Chondrocyte (in vitro differentiated cells): ENCODE measurements around the gene SUSD6. TPM values are rescaled to one million over a fixed set of nuclear protein-coding genes. Genes with fewer than 3 reads are reported as not detected.
A peak's percentile ranks its signal among the peaks of the same experiment; 100 is the strongest.

Experiments used
- DNase-seq: peaks from one replicate; pipeline ENCODE4 v3.0.0; 2021; ENCODE audit warnings: mixed read lengths, low spot score
- H3K27ac Mint-ChIP-seq: one replicate; pipeline ENCODE4 v1.8.0; 2021; ENCODE audit warnings: mild to moderate bottlenecking, moderate library complexity, mixed read lengths; ENCODE audit not compliant: unreplicated experiment
- H3K27me3 Mint-ChIP-seq: 2 replicates; pipeline ENCODE4 v1.8.0; 2021; ENCODE audit warnings: low read depth, mixed read lengths
- H3K36me3 Mint-ChIP-seq: 2 replicates; pipeline ENCODE4 v1.8.0; 2021; ENCODE audit warnings: low read depth, mixed read lengths
- H3K4me1 Mint-ChIP-seq: 2 replicates; pipeline ENCODE4 v1.8.0; 2021; ENCODE audit warnings: low read depth, mild to moderate bottlenecking, mixed read lengths
- H3K4me3 Mint-ChIP-seq: one replicate; pipeline ENCODE4 v1.8.0; 2021; ENCODE audit warnings: mild to moderate bottlenecking, moderate library complexity, mixed read lengths; ENCODE audit not compliant: unreplicated experiment
- H3K9me3 Mint-ChIP-seq: 2 replicates; pipeline ENCODE4 v1.8.0; 2021; ENCODE audit warnings: low read depth, mixed read lengths
- CTCF ChIP-seq: fragments of 200-600 bp; sonication (generic); IDR thresholded peaks from 2 replicates; pipeline ENCODE4 v1.5.0; 2021; ENCODE audit warnings: antibody characterized with exemption, mild to moderate bottlenecking, moderate library complexity
- total RNA-seq: library from RNA; stranded (reverse); gene quantifications from 3 replicates; pipeline ENCODE4 v1.2.1, GENCODE V29; 2021

SUSD6 gene
- total RNA-seq, 1 donor from 2014 or later: 49.3 TPM

GRCh38 chr14:69605738-69606137, 5.7 kb upstream of the SUSD6 start:
- no peaks in the 10 kb centered on the region for H3K36me3 Mint-ChIP-seq
- no peak for TF ChIP-seq CTCF
- H3K4me3 Mint-ChIP-seq: no peak overlapping the region
- no peak for DNase-seq
- H3K27ac Mint-ChIP-seq: no peak overlapping the region
- no peaks in the 10 kb centered on the region for H3K9me3 Mint-ChIP-seq
- H3K27me3 Mint-ChIP-seq: no peaks in the 10 kb centered on the region
- H3K4me1 Mint-ChIP-seq: peaks cover 10% of the 10 kb centered on the region

- no peak for DNase-seq
- Mint-ChIP-seq H3K36me3 (no peaks in the 10 kb centered on the region), H3K4me1 (peaks cover 13% of the 10 kb centered on the region), H3K4me3 (no peak overlapping the region), H3K27me3 (no peaks in the 10 kb centered on the region), H3K9me3 (no peaks in the 10 kb centered on the region), H3K27ac (no peak overlapping the region)
- no peak for TF ChIP-seq CTCF
Observed at GRCh38 chr14:69606258-69607184, 4.9 kb upstream of the SUSD6 start.

- H3K9me3 Mint-ChIP-seq: no peaks in the 10 kb centered on the region
- H3K4me3 Mint-ChIP-seq: peak overlapping the region; percentile 76
- no peaks in the 10 kb centered on the region for H3K27me3 Mint-ChIP-seq
- DNase-seq: no peak
- H3K27ac Mint-ChIP-seq: peak overlapping the region; percentile 92
- H3K4me1 Mint-ChIP-seq: peaks cover 42% of the 10 kb centered on the region
- no peaks in the 10 kb centered on the region for H3K36me3 Mint-ChIP-seq
- TF ChIP-seq CTCF: no peak
Observed at GRCh38 chr14:69610020-69610873, 1.1 kb upstream of the SUSD6 start.

GRCh38 chr14:69610874-69611171, 573 bp upstream of the SUSD6 start:
- H3K27me3 Mint-ChIP-seq: no peaks in the 10 kb centered on the region

More at GRCh38 chr14:69610874-69611171, 573 bp upstream of the SUSD6 start:
- H3K36me3 Mint-ChIP-seq: no peaks in the 10 kb centered on the region
- DNase-seq: no peak
- H3K4me1 Mint-ChIP-seq: peaks cover 48% of the 10 kb centered on the region
- H3K9me3 Mint-ChIP-seq: no peaks in the 10 kb centered on the region
- peak overlapping the region; percentile 92 for H3K27ac Mint-ChIP-seq
- H3K4me3 Mint-ChIP-seq: peak overlapping the region; percentile 76
- TF ChIP-seq CTCF: no peak
